HG03439 (cell line): ENCODE measurements around the gene RNU11.
"Not testable (repeated sequence)": the region's sequence is repeated elsewhere in the genome, so short reads cannot be mapped to it uniquely, and the experiment has no call there.

Experiments
- ATAC-seq: cut with Tn5 transposase; IDR thresholded peaks from one replicate; pipeline ENCODE4 v1.9.1; 2021; ENCODE audit warnings: mild to moderate bottlenecking, moderate library complexity; ENCODE audit not compliant: unreplicated experiment

Gene RNU11

GRCh38 chr1:28648474-28649198, at the start of gene RNU11:
Gene RNU11, plus strand, starts transcription at chr1:28648600.
- peak; percentile 67 for ATAC-seq

- no peak for ATAC-seq
Measured at GRCh38 chr1:28601696-28602095, 46.7 kb upstream of the RNU11 start.

GRCh38 chr1:28602536-28603439, 45.6 kb upstream of the RNU11 start:
- no peak for ATAC-seq

GRCh38 chr1:28604411-28604810, 44.0 kb upstream of the RNU11 start:
- no peak for ATAC-seq

GRCh38 chr1:28604962-28605361, 43.4 kb upstream of the RNU11 start:
- no peak for ATAC-seq

- ATAC-seq = no peak
Measured at GRCh38 chr1:28606771-28607170, 41.6 kb upstream of the RNU11 start.

- no peak for ATAC-seq
Measured at GRCh38 chr1:28613175-28613574, 35.2 kb upstream of the RNU11 start.

- ATAC-seq = no peak
Measured at GRCh38 chr1:28631713-28632112, 16.7 kb upstream of the RNU11 start.

GRCh38 chr1:28632560-28632959, 15.8 kb upstream of the RNU11 start:
- ATAC-seq = no peak

- ATAC-seq = no peak
Measured at GRCh38 chr1:28640766-28641165, 7.6 kb upstream of the RNU11 start.

GRCh38 chr1:28642056-28642846, 6.1 kb upstream of the RNU11 start:
- peak; percentile 4 for ATAC-seq

- peak; percentile 69 for ATAC-seq
Measured at GRCh38 chr1:28642847-28643635, 5.4 kb upstream of the RNU11 start, which contains the start of gene TAF12. Gene TAF12, minus strand, starts transcription at chr1:28643067. Its CDS starts 20,986 bp downstream, at chr1:28622081.

GRCh38 chr1:28644494-28644893, 3.9 kb upstream of the RNU11 start:
- no peak for ATAC-seq

- not testable (repeated sequence) for ATAC-seq
Measured at GRCh38 chr1:28645406-28645805, 3.0 kb upstream of the RNU11 start.

- ATAC-seq = no peak
Measured at GRCh38 chr1:28646040-28646439, 2.4 kb upstream of the RNU11 start.

- ATAC-seq = peak; percentile 67
Measured at GRCh38 chr1:28648008-28648473, 359 bp upstream of the RNU11 start.

- ATAC-seq = not testable (repeated sequence)
Measured at GRCh38 chr1:28653063-28653462, 4.7 kb downstream of the RNU11 start.

GRCh38 chr1:28653870-28654269, 5.5 kb downstream of the RNU11 start:
- not testable (repeated sequence) for ATAC-seq

GRCh38 chr1:28655448-28656311, 7.3 kb downstream of the RNU11 start:
- ATAC-seq = not testable (repeated sequence)
